Measurements from ENCODE around the gene RAP2A. TPM values are rescaled to one million over a fixed set of nuclear protein-coding genes. Genes with fewer than 3 reads are reported as not detected.

RAP2A gene
- total RNA-seq, 6 experiments from 2014 or later, result 14.7 to 21.6 (median 18.5) TPM

GRCh38 chr13:97422118-97423054 is 11.6 kb upstream of the RAP2A start:
- Mint-ChIP-seq H3K27ac (no peak overlapping the region), H3K27me3 (ENCODE audit: insufficient read depth) (peaks cover 6% of the 10 kb centered on the region; the same call in 1 of the 2 replicates), H3K9me3 (no peaks in the 10 kb centered on the region), H3K4me3 (no peak overlapping the region), H3K4me1 (ENCODE audit: low read depth) (no peaks in the 10 kb centered on the region), H3K36me3 (ENCODE audit: low read depth) (no peaks in the 10 kb centered on the region)
- no peak for DNase-seq
- TF ChIP-seq, protein P1, sequence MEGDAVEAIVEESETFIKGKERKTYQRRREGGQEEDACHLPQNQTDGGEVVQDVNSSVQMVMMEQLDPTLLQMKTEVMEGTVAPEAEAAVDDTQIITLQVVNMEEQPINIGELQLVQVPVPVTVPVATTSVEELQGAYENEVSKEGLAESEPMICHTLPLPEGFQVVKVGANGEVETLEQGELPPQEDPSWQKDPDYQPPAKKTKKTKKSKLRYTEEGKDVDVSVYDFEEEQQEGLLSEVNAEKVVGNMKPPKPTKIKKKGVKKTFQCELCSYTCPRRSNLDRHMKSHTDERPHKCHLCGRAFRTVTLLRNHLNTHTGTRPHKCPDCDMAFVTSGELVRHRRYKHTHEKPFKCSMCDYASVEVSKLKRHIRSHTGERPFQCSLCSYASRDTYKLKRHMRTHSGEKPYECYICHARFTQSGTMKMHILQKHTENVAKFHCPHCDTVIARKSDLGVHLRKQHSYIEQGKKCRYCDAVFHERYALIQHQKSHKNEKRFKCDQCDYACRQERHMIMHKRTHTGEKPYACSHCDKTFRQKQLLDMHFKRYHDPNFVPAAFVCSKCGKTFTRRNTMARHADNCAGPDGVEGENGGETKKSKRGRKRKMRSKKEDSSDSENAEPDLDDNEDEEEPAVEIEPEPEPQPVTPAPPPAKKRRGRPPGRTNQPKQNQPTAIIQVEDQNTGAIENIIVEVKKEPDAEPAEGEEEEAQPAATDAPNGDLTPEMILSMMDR (IDR thresholded peaks at IDR 0.05), result no peak

- Mint-ChIP-seq H3K27ac (no peak overlapping the region), H3K9me3 (no peaks in the 10 kb centered on the region), H3K36me3 (ENCODE audit: low read depth) (no peaks in the 10 kb centered on the region), H3K4me1 (ENCODE audit: low read depth) (no peaks in the 10 kb centered on the region), H3K27me3 (ENCODE audit: insufficient read depth) (peaks cover 6% of the 10 kb centered on the region; the same call in 1 of the 2 replicates), H3K4me3 (no peak overlapping the region)
- DNase-seq, result no peak
- TF ChIP-seq, protein P1 (IDR thresholded peaks at IDR 0.05), result no peak
Observed at GRCh38 chr13:97423300-97424045, 10.5 kb upstream of the RAP2A start.

DNA sequence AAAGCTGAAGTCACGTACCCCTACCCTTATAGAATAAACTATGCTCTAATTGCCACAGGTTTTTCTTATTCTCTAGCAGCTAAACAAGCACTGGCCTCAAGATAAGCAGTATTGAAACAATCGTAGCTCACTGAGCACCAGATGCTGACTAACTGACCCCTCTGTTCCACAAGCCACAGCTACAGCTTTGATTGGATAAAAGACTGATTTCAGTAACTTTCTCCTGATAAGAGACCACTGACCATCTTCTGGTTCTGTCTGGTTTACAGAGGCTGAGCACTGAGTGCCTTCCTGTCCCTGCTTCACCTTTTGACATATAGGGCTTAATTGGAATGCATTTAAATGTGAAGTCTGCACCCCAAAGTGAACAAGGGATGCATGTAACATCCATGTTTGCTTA is 8.4 kb upstream of the RAP2A start:
- H3K27ac Mint-ChIP-seq, result no peak overlapping the region
- TF ChIP-seq, protein P1 (IDR thresholded peaks at IDR 0.05), result no peak
- peaks cover 4% of the 10 kb centered on the region; the same call in 1 of the 2 replicates for H3K27me3 Mint-ChIP-seq (ENCODE audit: insufficient read depth)
- peaks cover 13% of the 10 kb centered on the region for H3K4me1 Mint-ChIP-seq (ENCODE audit: low read depth)
- DNase-seq, result no peak
- H3K36me3 Mint-ChIP-seq (ENCODE audit: low read depth), result no peaks in the 10 kb centered on the region
- no peaks in the 10 kb centered on the region for H3K9me3 Mint-ChIP-seq
- H3K4me3 Mint-ChIP-seq, result no peak overlapping the region

DNA sequence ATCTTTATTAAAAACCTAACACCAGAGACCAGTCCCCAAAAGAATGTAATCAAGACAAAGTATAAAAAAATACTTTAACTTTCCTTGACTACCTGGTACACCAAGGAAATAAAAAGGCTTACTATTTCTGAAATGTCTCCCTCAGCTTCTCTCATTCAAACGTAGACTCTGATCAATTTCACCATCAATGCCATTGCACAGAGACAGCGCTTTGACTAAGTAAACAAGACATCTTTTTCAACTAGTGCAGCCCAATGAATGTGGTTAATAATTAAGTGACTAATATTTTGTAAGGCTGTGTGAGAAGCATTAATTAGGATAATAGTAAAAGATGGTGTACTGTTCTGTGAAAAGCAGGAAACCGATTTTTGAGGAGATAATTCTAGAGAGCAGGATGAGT is 7.3 kb upstream of the RAP2A start:
- no peaks in the 10 kb centered on the region for H3K9me3 Mint-ChIP-seq
- no peak overlapping the region for H3K27ac Mint-ChIP-seq
- TF ChIP-seq, protein P1 (IDR thresholded peaks at IDR 0.05), result no peak

GRCh38 chr13:97429681-97430081 is 4.3 kb upstream of the RAP2A start:
- peaks cover 32% of the 10 kb centered on the region for H3K4me1 Mint-ChIP-seq (ENCODE audit: low read depth)
- DNase-seq, result peak; percentile 15
- TF ChIP-seq, protein P1 (IDR thresholded peaks at IDR 0.05), result no peak
- peak overlapping the region; percentile 79 for H3K4me3 Mint-ChIP-seq
- H3K27me3 Mint-ChIP-seq (ENCODE audit: insufficient read depth), result peaks cover 4% of the 10 kb centered on the region
- peak overlapping the region; percentile 61 for H3K27ac Mint-ChIP-seq
- H3K9me3 Mint-ChIP-seq, result no peaks in the 10 kb centered on the region
- H3K36me3 Mint-ChIP-seq (ENCODE audit: low read depth), result no peaks in the 10 kb centered on the region

More for the DNA sequence above, 7.3 kb upstream of the RAP2A start:
- no peak overlapping the region for H3K4me3 Mint-ChIP-seq
- H3K36me3 Mint-ChIP-seq (ENCODE audit: low read depth), result no peaks in the 10 kb centered on the region
- peaks cover 4% of the 10 kb centered on the region; the same call in 1 of the 2 replicates for H3K27me3 Mint-ChIP-seq (ENCODE audit: insufficient read depth)
- no peak for DNase-seq
- peaks cover 24% of the 10 kb centered on the region for H3K4me1 Mint-ChIP-seq (ENCODE audit: low read depth)

Data from HFFc6 (cell line).